ENCODE measurements around the gene PPHLN1. TPM values are rescaled to one million over a fixed set of nuclear protein-coding genes. Genes with fewer than 3 reads are reported as not detected.
A peak's percentile ranks its signal among the peaks of the same experiment; 100 is the strongest.

PPHLN1 gene
- polyA plus RNA-seq, 3 donors: 40.7 to 74.8 (median 68.7) TPM

DNA sequence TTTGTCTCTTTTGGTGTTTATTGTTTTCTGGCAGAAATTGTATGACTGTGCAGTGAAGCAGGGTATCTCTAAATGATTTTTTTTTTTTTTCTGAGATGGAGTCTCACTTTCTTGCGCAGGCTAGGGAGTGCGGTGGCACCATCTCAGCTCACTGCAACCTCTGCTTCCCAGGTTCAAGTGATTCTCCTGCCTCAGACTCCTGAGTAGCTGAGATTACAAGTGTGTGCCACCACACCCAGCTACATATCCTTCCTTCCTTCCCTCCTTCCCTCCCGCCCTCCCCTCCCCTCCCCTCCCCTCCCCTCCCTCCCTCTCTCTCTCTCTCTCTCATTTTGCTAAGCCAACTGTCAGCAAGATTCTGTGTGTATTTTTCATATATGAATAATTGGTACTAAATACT, 94.4 kb downstream of the PPHLN1 start:
- Mint-ChIP-seq H3K4me1 (peaks cover 7% of the 10 kb centered on the region), H3K36me3 (peaks cover 21 to 26% of the 10 kb centered on the region in 2 donors), H3K27ac (peak overlapping the region in 4 of 7 donors; percentile 0 to 84 (median 62)), H3K9me3 (no peaks in the 10 kb centered on the region), H3K27me3 (ENCODE audit: low read depth in 3 of 3) (peaks cover 0 to 1% (median 0%) of the 10 kb centered on the region in 3 donors), H3K4me3 (no peak overlapping the region)
- no CpG with 5 or more reads among the region's 3 CpGs for WGBS (ENCODE audit: insufficient coverage)
- Histone ChIP-seq H3K9me3 (replicated peaks in 1 of 2; ENCODE audit: control insufficient read depth in 1 of 2, insufficient read depth in 1 of 2, low read length in 2 of 2) (no peaks in the 10 kb centered on the region), H3K4me2 (replicated peaks; ENCODE audit: extremely low read depth, low read length, poor library complexity, severe bottlenecking) (no peak overlapping the region), H3K4me1 (ENCODE audit: control insufficient read depth in 1 of 2, insufficient read depth in 2 of 2, low read length in 2 of 2) (no peaks in the 10 kb centered on the region), H3K4me3 (replicated peaks in 1 of 3; ENCODE audit: low read depth in 2 of 3, low read length in 3 of 3) (no peak overlapping the region), H4K20me1 (ENCODE audit: insufficient read depth, low read length) (no peaks in the 10 kb centered on the region), H2AFZ (ENCODE audit: insufficient read depth, low read depth, low read length, poor library complexity, severe bottlenecking) (no peak overlapping the region), H3K36me3 (replicated peaks in 1 of 2; ENCODE audit: control insufficient read depth in 1 of 2, insufficient read depth in 2 of 2, low read length in 2 of 2) (peaks cover 3 to 9% of the 10 kb centered on the region in 2 donors), H3K79me2 (ENCODE audit: insufficient read depth, low read length) (no peaks in the 10 kb centered on the region), H3K27ac (ENCODE audit: low read depth in 1 of 2, low read length in 2 of 2) (no peak overlapping the region), H3K27me3 (ENCODE audit: control insufficient read depth in 2 of 2, insufficient read depth in 2 of 2, low read length in 2 of 2) (no peaks in the 10 kb centered on the region), H3K9ac (ENCODE audit: insufficient read depth, low read length, poor library complexity, severe bottlenecking) (no peak overlapping the region)
- intact Hi-C loops (cut with micrococcal nuclease): no loop called here
- TF ChIP-seq CTCF (IDR thresholded peaks at IDR 0.05): no peak
- DNase-seq: no peak

DNA sequence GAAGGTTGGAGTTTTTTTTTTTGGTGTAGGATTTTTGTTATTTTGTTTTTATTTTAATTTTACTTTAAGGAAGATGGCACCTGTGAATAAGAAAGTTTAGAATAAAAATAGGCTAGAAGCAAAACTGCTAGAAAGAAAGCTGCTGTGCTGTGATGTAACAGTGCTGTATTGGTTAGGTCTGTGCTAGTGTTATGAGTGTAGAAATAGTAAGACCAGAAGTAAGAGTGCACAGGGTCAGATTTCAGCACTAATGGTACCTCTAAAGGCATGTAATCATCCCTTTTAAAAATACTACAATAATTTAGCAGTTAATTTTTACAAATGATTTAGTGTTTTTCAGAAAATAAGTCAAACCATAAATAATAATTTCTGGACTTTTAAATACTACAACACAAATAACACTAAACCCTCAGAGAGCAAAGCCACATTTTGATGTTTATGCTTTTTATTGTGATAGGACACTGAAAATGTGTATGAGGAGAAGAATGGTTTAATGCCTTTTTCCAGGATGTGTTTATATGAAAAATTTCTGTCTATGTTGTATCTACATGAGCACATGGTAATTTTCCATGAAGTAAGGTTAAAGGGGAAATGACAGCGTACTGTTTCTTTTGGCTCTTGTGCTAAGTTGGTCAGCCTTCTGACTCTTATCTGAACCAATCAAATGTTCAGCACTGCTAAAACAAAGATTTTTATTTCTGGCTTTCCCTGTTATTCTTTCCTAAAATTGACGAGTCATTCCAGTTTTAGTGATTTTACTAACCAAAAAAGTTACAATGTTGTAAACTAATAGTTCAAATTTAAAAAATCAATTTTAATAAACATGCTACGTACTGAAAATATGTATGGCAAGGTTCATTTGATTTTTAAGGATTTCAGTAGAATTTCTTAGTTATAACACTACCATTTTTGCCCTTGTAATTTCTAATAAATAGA, 96.1 kb downstream of the PPHLN1 start:
- Mint-ChIP-seq H3K9me3 (no peaks in the 10 kb centered on the region), H3K4me3 (no peak overlapping the region), H3K27ac (peak overlapping the region in 5 of 7 donors; percentile 7 to 69 (median 38)), H3K27me3 (ENCODE audit: low read depth in 3 of 3) (peaks cover 0 to 1% (median 0%) of the 10 kb centered on the region in 3 donors), H3K4me1 (peaks cover 14% of the 10 kb centered on the region), H3K36me3 (peaks cover 15 to 26% of the 10 kb centered on the region in 2 donors)
- H3K36me3 ChIP-seq (replicated peaks in 1 of 2; ENCODE audit: control insufficient read depth in 1 of 2, insufficient read depth in 2 of 2, low read length in 2 of 2): peaks cover 0 to 8% of the 10 kb centered on the region in 2 donors
- no peak overlapping the region for H2AFZ ChIP-seq (ENCODE audit: insufficient read depth, low read depth, low read length, poor library complexity, severe bottlenecking)
- DNase-seq: no peak
- intact Hi-C loops (cut with micrococcal nuclease): no loop called here
- H3K9ac ChIP-seq (ENCODE audit: insufficient read depth, low read length, poor library complexity, severe bottlenecking): no peak overlapping the region
- no peak overlapping the region for H3K4me2 ChIP-seq (replicated peaks; ENCODE audit: extremely low read depth, low read length, poor library complexity, severe bottlenecking)
- H3K27me3 ChIP-seq (ENCODE audit: control insufficient read depth in 2 of 2, insufficient read depth in 2 of 2, low read length in 2 of 2): no peaks in the 10 kb centered on the region
- WGBS (ENCODE audit: insufficient coverage): no CpG with 5 or more reads among the region's 3 CpGs
- H3K4me1 ChIP-seq (ENCODE audit: control insufficient read depth in 1 of 2, insufficient read depth in 2 of 2, low read length in 2 of 2): no peaks in the 10 kb centered on the region
- no peak for TF ChIP-seq CTCF (IDR thresholded peaks at IDR 0.05)
- no peaks in the 10 kb centered on the region for H3K79me2 ChIP-seq (ENCODE audit: insufficient read depth, low read length)
- no peak overlapping the region for H3K4me3 ChIP-seq (replicated peaks in 1 of 3; ENCODE audit: low read depth in 2 of 3, low read length in 3 of 3)
- no peaks in the 10 kb centered on the region for H3K9me3 ChIP-seq (replicated peaks in 1 of 2; ENCODE audit: control insufficient read depth in 1 of 2, insufficient read depth in 1 of 2, low read length in 2 of 2)
- H3K27ac ChIP-seq (ENCODE audit: low read depth in 1 of 2, low read length in 2 of 2): no peak overlapping the region
- H4K20me1 ChIP-seq (ENCODE audit: insufficient read depth, low read length): no peaks in the 10 kb centered on the region
